Measurements from ENCODE around the gene CYB561D1. TPM values are rescaled to one million over a fixed set of nuclear protein-coding genes. Genes with fewer than 3 reads are reported as not detected.

The CYB561D1 gene
- total RNA-seq, 3 donors from 2014 or later: 6.6 to 9.1 (median 8.2) TPM

- Histone ChIP-seq H3K9me3 (no peaks in the 10 kb centered on the region), H3K27ac (no peak overlapping the region), H3K4me3 (no peak overlapping the region), H3K4me1 (no peaks in the 10 kb centered on the region), H3K36me3 (no peaks in the 10 kb centered on the region), H3K27me3 (no peaks in the 10 kb centered on the region)
- no peak for TF ChIP-seq CTCF (IDR thresholded peaks at IDR 0.05)
- TF ChIP-seq POLR2A (IDR thresholded peaks at IDR 0.05): no peak
- no peak for TF ChIP-seq POLR2AphosphoS5 (IDR thresholded peaks at IDR 0.05)
- intact Hi-C loops (cut with DNase I; ENCODE audit: low total_unique reads): no loop called here
- DNase-seq (ENCODE audit: low spot score in 2 of 2): no peak
Measured at GRCh38 chr1:109499661-109500536, 6.0 kb downstream of the CYB561D1 start.

- intact Hi-C loops (cut with DNase I; ENCODE audit: low total_unique reads): no loop called here
- DNase-seq (ENCODE audit: low spot score in 2 of 2): no peak
- Histone ChIP-seq H3K27me3 (no peaks in the 10 kb centered on the region), H3K4me1 (no peaks in the 10 kb centered on the region), H3K4me3 (no peak overlapping the region), H3K9me3 (no peaks in the 10 kb centered on the region), H3K27ac (no peak overlapping the region), H3K36me3 (no peaks in the 10 kb centered on the region)
- TF ChIP-seq POLR2AphosphoS5 (IDR thresholded peaks at IDR 0.05): no peak
- no peak for TF ChIP-seq CTCF (IDR thresholded peaks at IDR 0.05)
- TF ChIP-seq POLR2A (IDR thresholded peaks at IDR 0.05): no peak
Measured at GRCh38 chr1:109500941-109501381, 7.1 kb downstream of the CYB561D1 start.

GRCh38 chr1:109501644-109502363 lies 7.9 kb downstream of the CYB561D1 start:
- Histone ChIP-seq H3K27me3 (no peaks in the 10 kb centered on the region), H3K9me3 (no peaks in the 10 kb centered on the region), H3K4me3 (no peak overlapping the region), H3K27ac (no peak overlapping the region), H3K36me3 (no peaks in the 10 kb centered on the region), H3K4me1 (no peaks in the 10 kb centered on the region)
- intact Hi-C loops (cut with DNase I; ENCODE audit: low total_unique reads): no loop called here
- no peak for DNase-seq (ENCODE audit: low spot score in 2 of 2)
- TF ChIP-seq POLR2AphosphoS5 (IDR thresholded peaks at IDR 0.05): no peak
- no peak for TF ChIP-seq POLR2A (IDR thresholded peaks at IDR 0.05)
- TF ChIP-seq CTCF (IDR thresholded peaks at IDR 0.05): no peak

GRCh38 chr1:109502364-109502851 lies 8.5 kb downstream of the CYB561D1 start:
- Histone ChIP-seq H3K27ac (peak overlapping the region in 1 of 2 donors; percentile 32), H3K27me3 (no peaks in the 10 kb centered on the region), H3K4me3 (no peak overlapping the region), H3K36me3 (no peaks in the 10 kb centered on the region), H3K4me1 (no peaks in the 10 kb centered on the region), H3K9me3 (no peaks in the 10 kb centered on the region)
- no peak for DNase-seq (ENCODE audit: low spot score in 2 of 2)
- TF ChIP-seq POLR2AphosphoS5 (IDR thresholded peaks at IDR 0.05) (no peak), CTCF (IDR thresholded peaks at IDR 0.05) (no peak), POLR2A (IDR thresholded peaks at IDR 0.05) (no peak)
- intact Hi-C loops (cut with DNase I; ENCODE audit: low total_unique reads): no loop called here

GRCh38 chr1:109503935-109504334 lies 10.0 kb downstream of the CYB561D1 start:
- H3K4me3 ChIP-seq: no peak overlapping the region
- H3K27me3 ChIP-seq: no peaks in the 10 kb centered on the region
- peak overlapping the region in 1 of 2 donors; percentile 36 for H3K27ac ChIP-seq
- TF ChIP-seq CTCF (IDR thresholded peaks at IDR 0.05) (no peak), POLR2A (IDR thresholded peaks at IDR 0.05) (no peak), POLR2AphosphoS5 (IDR thresholded peaks at IDR 0.05) (no peak)
- intact Hi-C loops (cut with DNase I; ENCODE audit: low total_unique reads): no loop called here
- no peaks in the 10 kb centered on the region for H3K36me3 ChIP-seq
- no peaks in the 10 kb centered on the region for H3K9me3 ChIP-seq
- DNase-seq (ENCODE audit: low spot score in 2 of 2): no peak
- no peaks in the 10 kb centered on the region for H3K4me1 ChIP-seq

Data from breast epithelium (tissue), 4 donors.